COR-L47 (cell line): ENCODE results near the gene RPL13A.
"Not testable (repeated sequence)": the region's sequence is repeated elsewhere in the genome, so short reads cannot be mapped to it uniquely, and the experiment has no call there.

ENCODE experiments used
- DNase-seq: peaks from one replicate; lab custom pipeline; 2025; lab: John Stamatoyannopoulos, UW

Gene RPL13A

GRCh38 chr19:49456326-49456725 is 31.1 kb upstream of the RPL13A start:
- DNase-seq, result no peak

- no peak for DNase-seq
Observed at GRCh38 chr19:49458567-49458903, 28.9 kb upstream of the RPL13A start.

- DNase-seq, result no peak
Observed at GRCh38 chr19:49459388-49459787, 28.0 kb upstream of the RPL13A start.

- not testable (repeated sequence) for DNase-seq
Observed at GRCh38 chr19:49461130-49461529, 26.3 kb upstream of the RPL13A start.

GRCh38 chr19:49461656-49462055 is 25.8 kb upstream of the RPL13A start:
- no peak for DNase-seq

- no peak for DNase-seq
Observed at GRCh38 chr19:49462492-49462891, 24.9 kb upstream of the RPL13A start.

- DNase-seq, result no peak
Observed at GRCh38 chr19:49463960-49464740, 23.3 kb upstream of the RPL13A start.

GRCh38 chr19:49465371-49465770 is 22.0 kb upstream of the RPL13A start:
- DNase-seq, result no peak

- no peak for DNase-seq
Observed at GRCh38 chr19:49468199-49468598, 19.2 kb upstream of the RPL13A start.

- DNase-seq, result peak; percentile 21
Observed at GRCh38 chr19:49468746-49469447, 18.5 kb upstream of the RPL13A start.

- DNase-seq, result no peak
Observed at GRCh38 chr19:49469828-49470614, 17.4 kb upstream of the RPL13A start.

- no peak for DNase-seq
Observed at GRCh38 chr19:49470615-49470978, 16.8 kb upstream of the RPL13A start.

- no peak for DNase-seq
Observed at GRCh38 chr19:49472936-49473335, 14.5 kb upstream of the RPL13A start.

GRCh38 chr19:49473501-49473867 is 13.9 kb upstream of the RPL13A start:
- not testable (repeated sequence) for DNase-seq

GRCh38 chr19:49473868-49474541 is 13.4 kb upstream of the RPL13A start, which contains the start of gene FLT3LG:
Gene FLT3LG, plus strand, starts transcription at chr19:49474215. Its CDS starts 425 bp downstream, at chr19:49474640.
- DNase-seq, result peak; percentile 66

- no peak for DNase-seq
Observed at GRCh38 chr19:49474542-49474924, 12.9 kb upstream of the RPL13A start.

- DNase-seq, result no peak
Observed at GRCh38 chr19:49475191-49475917, 12.1 kb upstream of the RPL13A start.

- DNase-seq, result peak; percentile 31
Observed at GRCh38 chr19:49475995-49476880, 11.2 kb upstream of the RPL13A start.

- DNase-seq, result no peak
Observed at GRCh38 chr19:49479975-49480628, 7.3 kb upstream of the RPL13A start.
